GM12878 (cell line): ENCODE data around the gene RPRML. TPM values are rescaled to one million over a fixed set of nuclear protein-coding genes. Genes with fewer than 3 reads are reported as not detected.

ENCODE experiments used
- ATAC-seq: fragments of 200-7000 bp; cut with Tn5 transposase; 3 replicates; pipeline ENCODE4 v1.9.1; 2020; ENCODE audit warnings: mild to moderate bottlenecking, moderate library complexity
- BruUV-seq: library from RNA; stranded (reverse); fragments of 400-500 nt; replicated peaks from 2 replicates; lab custom pipeline; 2021; lab: Mats Ljungman, UMichigan
- CTCF ChIA-PET: fragments of 300-600 bp; sonication (Branson Sonifier 250); formaldehyde crosslinking; extraction: SDS; loops from one replicate; lab custom pipeline; 2021; ENCODE audit warnings: inconsistent platforms; lab: Yijun Ruan, JAX
- POLR2A ChIA-PET: fragments of 350-600 bp; formaldehyde crosslinking; extraction: SDS; loops from one replicate; lab custom pipeline; 2021; ENCODE audit warnings: inconsistent platforms; lab: Charles Lee
- RAD21 ChIA-PET: fragments of 300-600 bp; sonication (Branson Sonifier 250); formaldehyde crosslinking; loops from one replicate; lab custom pipeline; 2023; ENCODE audit warnings: antibody characterized with exemption; ENCODE audit not compliant: unreplicated experiment; lab: Charles Lee
- SMC1A ChIA-PET: fragments of 300-600 bp; sonication (Branson Sonifier 250); formaldehyde crosslinking; loops from one replicate; lab custom pipeline; 2023; ENCODE audit not compliant: unreplicated experiment, uncharacterized antibody; lab: Charles Lee
- DNase-seq: peaks from one replicate; pipeline ENCODE4 v3.0.0-alpha.2; 2011; ENCODE audit warnings: low read depth, low spot score
- FAIRE-seq: peaks from 3 replicates; lab custom pipeline; 2011; peaks lifted over from hg19 to GRCh38; lab: Jason Lieb, UNC
- H2AFZ ChIP-seq: 2 replicates; pipeline ENCODE4 v1.6.0; 2011; ENCODE audit warnings: low read depth, low read length, control low read depth; ENCODE audit not compliant: control insufficient read depth
- H3K27ac ChIP-seq: 2 replicates; pipeline ENCODE4 v1.5.1; 2011; ENCODE audit warnings: control low read depth; ENCODE audit not compliant: control insufficient read depth, insufficient read depth
- H3K27me3 ChIP-seq, 2 experiments: replicated peaks in 1 of 2; 2 replicates each; pipeline versions ENCODE4 v1.6.0 to v1.6.1; 2011; ENCODE audit warnings: low read length in 1 of 2; ENCODE audit not compliant: control insufficient read depth in 2 of 2, insufficient read depth in 2 of 2
- H3K36me3 ChIP-seq, 2 experiments: 2 replicates each; pipeline ENCODE4 v1.5.1; 2011; ENCODE audit warnings: low read length in 1 of 2; ENCODE audit not compliant: control insufficient read depth in 2 of 2, insufficient read depth in 2 of 2
- H3K4me1 ChIP-seq: 2 replicates; pipeline ENCODE4 v1.6.1; 2011; ENCODE audit warnings: mild to moderate bottlenecking, low read length, moderate library complexity, mixed read lengths; ENCODE audit not compliant: control insufficient read depth, insufficient read depth
- H3K4me2 ChIP-seq: 2 replicates; pipeline ENCODE4 v1.6.0; 2011; ENCODE audit warnings: control low read depth; ENCODE audit not compliant: control insufficient read depth, insufficient read depth
- H3K4me3 ChIP-seq: fragments of 200-600 bp; sonication (generic); 2 replicates; pipeline ENCODE4 v1.5.1; 2016
- H3K79me2 ChIP-seq: 2 replicates; pipeline ENCODE4 v1.6.0; 2011; ENCODE audit warnings: low read length; ENCODE audit not compliant: control insufficient read depth, insufficient read depth
- H3K9ac ChIP-seq: 2 replicates; pipeline ENCODE4 v1.8.0; 2011; ENCODE audit warnings: low read length, control low read depth, mixed read lengths; ENCODE audit not compliant: control insufficient read depth, insufficient read depth
- H3K9me3 ChIP-seq: replicated peaks from 3 replicates; pipeline ENCODE4 v1.5.1; 2011; ENCODE audit warnings: mild to moderate bottlenecking, low read length; ENCODE audit not compliant: control insufficient read depth, insufficient read depth
- H4K20me1 ChIP-seq: 2 replicates; pipeline ENCODE4 v1.6.0; 2011; ENCODE audit not compliant: control insufficient read depth, insufficient read depth
- BACH1 ChIP-seq: fragments of 450-650 bp; IDR thresholded peaks from 2 replicates; pipeline ENCODE4 v1.6.1; 2017; ENCODE audit warnings: mild to moderate bottlenecking, borderline replicate concordance
- CREB1 ChIP-seq: IDR thresholded peaks from 2 replicates; pipeline ENCODE4 v1.6.1; 2012; ENCODE audit warnings: low read depth, mild to moderate bottlenecking, inconsistent platforms
- E2F8 ChIP-seq: fragments of 450-650 bp; IDR thresholded peaks from 2 replicates; pipeline ENCODE4 v1.6.1; 2018; ENCODE audit warnings: mild to moderate bottlenecking, low read depth, moderate library complexity; ENCODE audit not compliant: partially characterized antibody
- EGR1 ChIP-seq, 2 experiments: IDR thresholded peaks; 1 replicate in 1 of 2; 2 replicates in 1 of 2; pipeline ENCODE4 v1.6.1; 2011 to 2012; ENCODE audit warnings: low read depth in 2 of 2, low read length in 2 of 2, borderline replicate concordance in 1 of 2, mild to moderate bottlenecking in 1 of 2, moderate library complexity in 1 of 2
- ETV6 ChIP-seq, 2 experiments: fragments of 450-650 bp in 1 of 2; IDR thresholded peaks in 1 of 2; conservative IDR thresholded peaks in 1 of 2; 2 replicates each; pipeline ENCODE4 v1.6.1; 2014; ENCODE audit warnings: antibody characterized with exemption in 1 of 2, borderline replicate concordance in 1 of 2, low read depth in 1 of 2, mild to moderate bottlenecking in 1 of 2, moderate library complexity in 1 of 2
- FOXK2 ChIP-seq: fragments of 450-650 bp; IDR thresholded peaks from 2 replicates; pipeline ENCODE4 v1.6.1; 2017; ENCODE audit warnings: mild to moderate bottlenecking, moderate library complexity
- FOXM1 ChIP-seq: IDR thresholded peaks from 2 replicates; pipeline ENCODE4 v1.6.1; 2012; ENCODE audit warnings: low read depth, mild to moderate bottlenecking, inconsistent platforms, low read length, moderate library complexity
- HCFC1 ChIP-seq: fragments of 150-350 bp; IDR thresholded peaks from 2 replicates; pipeline ENCODE4 v1.6.1; 2014; ENCODE audit warnings: low read length
- HSF1 ChIP-seq: fragments of 150-350 bp; IDR thresholded peaks from 2 replicates; pipeline ENCODE4 v1.6.1; 2014; ENCODE audit warnings: mild to moderate bottlenecking, low read depth, low read length
- IKZF1 ChIP-seq: fragments of 450-650 bp; conservative IDR thresholded peaks from 2 replicates; pipeline ENCODE4 v1.6.1; 2017; ENCODE audit warnings: antibody characterized with exemption, mild to moderate bottlenecking
- IRF4 ChIP-seq: IDR thresholded peaks from 2 replicates; pipeline ENCODE4 v1.6.1; 2011; ENCODE audit warnings: low read depth, low read length
- MEF2A ChIP-seq: IDR thresholded peaks from 2 replicates; pipeline ENCODE4 v1.6.1; 2011; ENCODE audit warnings: low read depth, mild to moderate bottlenecking, low read length, moderate library complexity; ENCODE audit not compliant: insufficient read depth
- NFIC ChIP-seq: IDR thresholded peaks from 2 replicates; pipeline ENCODE4 v1.6.1; 2012; ENCODE audit warnings: low read depth, mild to moderate bottlenecking, inconsistent platforms, low read length, moderate library complexity
- RAD21 ChIP-seq: IDR thresholded peaks from 2 replicates; pipeline ENCODE4 v1.6.1; 2011; ENCODE audit warnings: mild to moderate bottlenecking, low read depth, low read length, moderate library complexity; ENCODE audit not compliant: insufficient read depth
- RUNX3 ChIP-seq: IDR thresholded peaks from 2 replicates; pipeline ENCODE4 v1.6.1; 2012; ENCODE audit warnings: low read length, inconsistent platforms
- USF1 ChIP-seq: IDR thresholded peaks from 2 replicates; pipeline ENCODE4 v1.6.1; 2011; ENCODE audit warnings: borderline replicate concordance, low read depth, mild to moderate bottlenecking, moderate library complexity, mixed read lengths, low read length; ENCODE audit not compliant: insufficient read depth; ENCODE audit errors: extremely low read length
- WRNIP1 ChIP-seq: IDR thresholded peaks from 2 replicates; pipeline ENCODE4 v1.6.1; 2011; ENCODE audit warnings: low read depth, low read length, improper control_type of control experiment, borderline replicate concordance
- WGBS: methylation state at CpG from one replicate; pipeline ENCODE4 v1.1.6; 2016; ENCODE audit warnings: low lambda C conversion rate; ENCODE audit not compliant: insufficient replicate concordance, insufficient coverage; ENCODE audit errors: missing lambda C conversion rate; 5-methylcytosine and 5-hydroxymethylcytosine counted together
- in situ Hi-C: fragments of 300-500 bp; cut with MboI; formaldehyde crosslinking; loops from 9 replicates; pipeline ENCODE4 v1.14.3; 2018; ENCODE audit warnings: mixed read lengths
- intact Hi-C: fragments of 100-400 bp; cut with micrococcal nuclease; formaldehyde crosslinking; loops from one replicate; pipeline ENCODE4 v1.14.2; 2022; ENCODE audit not compliant: unreplicated experiment
- polyA plus RNA-seq, 11 experiments: library from polyadenylated mRNA; depleted of rRNA in 4 of 11; unstranded in 6 of 11; stranded (reverse) in 5 of 11; fragments of >200 nt; fragmentation: Nextera tagmentation in 4 of 11; fragmentation: Illumina TruSeq in 1 of 11; extraction: Ambion mirVana in 4 of 11; extraction: Trizol in 1 of 11; gene quantifications; 1 replicate in 1 of 11; 2 replicates in 10 of 11; pipeline versions ENCODE4 v1.2.1 to v1.2.3, GENCODE V29; 2011 to 2016; ENCODE audit warnings: inconsistent platforms in 2 of 11, missing spikeins in 2 of 11, low read depth in 1 of 11
- total RNA-seq, 4 experiments: library from RNA; depleted of rRNA in 3 of 4; stranded (reverse); fragments of >200 nt in 3 of 4; fragmentation: Illumina TruSeq in 1 of 4; extraction: Trizol in 1 of 4; gene quantifications; 2 replicates each; pipeline versions ENCODE4 v1.2.1 to v1.2.3, GENCODE V29; 2013 to 2021

Gene RPRML
- total and polyA plus RNA-seq, 10 of the 15 experiments (the other 5 are each of a cell fraction or from before 2014, with no cell fraction given) = not detected

GRCh38 chr17:46977348-46977747 is 1.7 kb downstream of the RPRML start:
- H3K4me2 ChIP-seq = no peak overlapping the region
- no peak overlapping the region for H3K9ac ChIP-seq
- no TSS peak for BruUV-seq
- no peaks in the 10 kb centered on the region for H3K9me3 ChIP-seq
- H3K79me2 ChIP-seq = no peaks in the 10 kb centered on the region
- H3K36me3 ChIP-seq = no peaks in the 10 kb centered on the region
- H4K20me1 ChIP-seq = no peaks in the 10 kb centered on the region
- no peak overlapping the region for H2AFZ ChIP-seq
- ChIA-PET RAD21 (no interaction called here), POLR2A (no interaction called here), SMC1A (no interaction called here), CTCF (no interaction called here)
- no peak overlapping the region for H3K4me3 ChIP-seq
- H3K27me3 ChIP-seq = peaks cover 5 to 23% of the 10 kb centered on the region in 2 experiments
- no peak for DNase-seq
- intact Hi-C loops (no loop called here), in situ Hi-C loops (no loop called here)
- 70% methylated on average over 7 of the region's 7 CpGs for WGBS
- TF ChIP-seq WRNIP1 (no peak), EGR1 (IDR thresholded peaks at IDR 0.05; ENCODE audit: borderline replicate concordance in 1 of 2, low read depth in 2 of 2, low read length in 2 of 2) (no peak), CREB1 (no peak), IRF4 (no peak), FOXK2 (no peak), E2F8 (no peak), RAD21 (no peak), RUNX3 (no peak), IKZF1 (no peak), NFIC (no peak), HCFC1 (no peak), ETV6 (conservative IDR thresholded peaks at IDR 0.05 in 1 of 2, IDR thresholded peaks at IDR 0.05 in 1 of 2; ENCODE audit: borderline replicate concordance in 1 of 2, low read depth in 1 of 2) (no peak), BACH1 (no peak), HSF1 (no peak), USF1 (no peak), FOXM1 (no peak), MEF2A (no peak)
- H3K27ac ChIP-seq = no peak overlapping the region
- FAIRE-seq = no peak
- H3K4me1 ChIP-seq = no peaks in the 10 kb centered on the region
- no peak for ATAC-seq
